BJ (cell line): ENCODE data around the gene ADRA2C. TPM values are rescaled to one million over a fixed set of nuclear protein-coding genes. Genes with fewer than 3 reads are reported as not detected.

Experiments
- CTCF ChIA-PET: fragments of 350-600 bp; formaldehyde crosslinking; extraction: SDS; loops from one replicate; lab custom pipeline; 2021; ENCODE audit warnings: antibody characterized with exemption, inconsistent platforms; lab: Yijun Ruan, JAX
- POLR2A ChIA-PET: fragments of 300-600 bp; sonication (Branson Sonifier 250); formaldehyde crosslinking; extraction: SDS; loops from one replicate; lab custom pipeline; 2021; ENCODE audit warnings: antibody characterized with exemption; lab: Charles Lee
- DNase-seq: peaks from one replicate; pipeline ENCODE4 v3.0.0-alpha.2; 2011; ENCODE audit warnings: low read depth
- H3K27me3 ChIP-seq: 2 replicates; pipeline ENCODE4 v1.6.0; 2011; ENCODE audit warnings: low read length; ENCODE audit not compliant: control insufficient read depth, insufficient read depth
- H3K36me3 ChIP-seq: 2 replicates; pipeline ENCODE4 v1.5.1; 2011; ENCODE audit warnings: low read length; ENCODE audit not compliant: control insufficient read depth, insufficient read depth
- H3K4me3 ChIP-seq: 2 replicates; pipeline ENCODE4 v1.5.1; 2011; ENCODE audit warnings: low read depth, mild to moderate bottlenecking, control low read depth, low read length
- polyA plus RNA-seq: library from polyadenylated mRNA; depleted of rRNA; stranded (reverse); fragments of >200 nt; gene quantifications from 2 replicates; pipeline ENCODE4 v1.2.3, GENCODE V29; 2011
- TF ChIP-seq, protein P1 (sequence below): IDR thresholded peaks from 2 replicates; pipeline ENCODE4 v1.5.1; 2011; ENCODE audit warnings: low read depth, mild to moderate bottlenecking, control low read depth, inconsistent platforms, low read length, moderate library complexity; ENCODE audit not compliant: insufficient read depth

Gene ADRA2C
- polyA plus RNA-seq, 1 experiment = 0.20 TPM

DNA sequence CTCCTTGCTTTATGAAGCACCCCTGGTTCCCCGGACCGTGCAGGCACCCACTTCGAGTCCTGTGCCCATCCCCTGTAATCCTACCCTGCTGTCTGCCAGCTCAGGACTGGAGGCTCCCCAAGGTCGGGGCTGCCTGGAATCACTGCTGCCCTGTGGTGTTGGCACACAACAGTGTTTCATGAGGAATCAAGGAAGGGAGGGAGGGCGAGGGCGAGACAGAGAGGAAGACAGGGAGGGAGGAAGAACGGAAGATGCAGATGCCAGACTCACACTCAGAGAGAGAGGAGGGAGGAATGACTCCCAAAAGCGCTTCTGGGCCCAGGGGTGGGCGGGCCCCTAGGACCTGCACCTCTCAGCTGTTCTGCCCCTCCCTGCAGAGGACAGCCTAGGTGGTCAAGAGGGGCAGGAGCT lies 42.9 kb upstream of the ADRA2C start:
- Histone ChIP-seq H3K27me3 (peaks cover 19% of the 10 kb centered on the region), H3K36me3 (no peaks in the 10 kb centered on the region), H3K4me3 (no peak overlapping the region)
- ChIA-PET CTCF (interaction anchor here (0.6 kb wide), 1 partner anchor 142 kb away, joined by 3 read pairs; no protein-coding TSS in a partner anchor), POLR2A (no interaction called here)
- DNase-seq = no peak
- TF ChIP-seq, protein P1, sequence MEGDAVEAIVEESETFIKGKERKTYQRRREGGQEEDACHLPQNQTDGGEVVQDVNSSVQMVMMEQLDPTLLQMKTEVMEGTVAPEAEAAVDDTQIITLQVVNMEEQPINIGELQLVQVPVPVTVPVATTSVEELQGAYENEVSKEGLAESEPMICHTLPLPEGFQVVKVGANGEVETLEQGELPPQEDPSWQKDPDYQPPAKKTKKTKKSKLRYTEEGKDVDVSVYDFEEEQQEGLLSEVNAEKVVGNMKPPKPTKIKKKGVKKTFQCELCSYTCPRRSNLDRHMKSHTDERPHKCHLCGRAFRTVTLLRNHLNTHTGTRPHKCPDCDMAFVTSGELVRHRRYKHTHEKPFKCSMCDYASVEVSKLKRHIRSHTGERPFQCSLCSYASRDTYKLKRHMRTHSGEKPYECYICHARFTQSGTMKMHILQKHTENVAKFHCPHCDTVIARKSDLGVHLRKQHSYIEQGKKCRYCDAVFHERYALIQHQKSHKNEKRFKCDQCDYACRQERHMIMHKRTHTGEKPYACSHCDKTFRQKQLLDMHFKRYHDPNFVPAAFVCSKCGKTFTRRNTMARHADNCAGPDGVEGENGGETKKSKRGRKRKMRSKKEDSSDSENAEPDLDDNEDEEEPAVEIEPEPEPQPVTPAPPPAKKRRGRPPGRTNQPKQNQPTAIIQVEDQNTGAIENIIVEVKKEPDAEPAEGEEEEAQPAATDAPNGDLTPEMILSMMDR = no peak

DNA sequence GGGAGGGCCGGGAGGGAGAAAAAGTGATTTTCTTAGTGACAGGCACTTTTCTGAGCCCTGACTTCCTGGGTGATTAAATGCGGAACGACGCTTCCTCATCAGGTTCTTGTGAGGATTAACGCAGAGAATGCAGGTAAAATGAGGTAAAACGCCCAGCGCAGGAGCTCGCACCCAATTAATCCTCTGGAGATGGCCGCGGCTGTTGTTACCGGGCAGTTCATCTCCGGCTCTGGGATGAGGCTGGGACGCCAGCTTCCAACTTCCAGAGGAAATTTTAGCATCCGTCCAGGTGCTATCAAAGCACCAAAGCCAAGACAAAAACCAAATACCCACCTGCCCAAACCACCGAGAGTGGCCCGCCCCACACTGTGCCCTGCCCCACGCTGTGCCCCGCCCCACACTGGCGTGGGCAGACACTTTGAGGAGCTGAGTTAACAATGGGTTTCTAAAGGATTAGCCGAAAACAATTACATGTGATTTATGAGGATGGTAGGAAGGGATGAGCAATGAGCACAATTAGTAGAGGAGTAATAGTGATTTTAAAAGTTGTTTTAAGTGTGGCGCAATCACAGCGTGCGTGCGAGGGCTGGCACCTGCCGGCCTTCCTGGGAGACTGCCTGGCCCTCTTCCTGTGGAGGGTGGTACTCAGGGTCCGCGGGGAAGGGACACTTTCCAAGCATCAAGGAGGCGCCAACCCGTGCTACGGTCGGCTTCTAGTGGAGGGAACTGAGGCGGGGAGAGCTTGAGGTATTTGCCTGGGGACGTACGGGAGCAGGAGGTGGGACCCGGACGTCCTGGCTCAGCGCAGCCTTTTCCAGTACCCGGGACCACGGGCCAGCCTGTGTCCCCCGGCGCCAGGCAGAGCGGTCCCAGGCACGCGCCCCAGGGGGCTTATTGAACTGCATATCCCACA lies 41.6 kb upstream of the ADRA2C start:
- no peak for DNase-seq
- no peak overlapping the region for H3K4me3 ChIP-seq
- H3K36me3 ChIP-seq = no peaks in the 10 kb centered on the region
- POLR2A ChIA-PET = no interaction called here
- CTCF ChIA-PET = interaction anchor here (0.8 kb wide), 1 partner anchor 18 kb away, joined by 3 read pairs; no protein-coding TSS in a partner anchor
- TF ChIP-seq, protein P1 = no peak
- peaks cover 19% of the 10 kb centered on the region for H3K27me3 ChIP-seq

DNA sequence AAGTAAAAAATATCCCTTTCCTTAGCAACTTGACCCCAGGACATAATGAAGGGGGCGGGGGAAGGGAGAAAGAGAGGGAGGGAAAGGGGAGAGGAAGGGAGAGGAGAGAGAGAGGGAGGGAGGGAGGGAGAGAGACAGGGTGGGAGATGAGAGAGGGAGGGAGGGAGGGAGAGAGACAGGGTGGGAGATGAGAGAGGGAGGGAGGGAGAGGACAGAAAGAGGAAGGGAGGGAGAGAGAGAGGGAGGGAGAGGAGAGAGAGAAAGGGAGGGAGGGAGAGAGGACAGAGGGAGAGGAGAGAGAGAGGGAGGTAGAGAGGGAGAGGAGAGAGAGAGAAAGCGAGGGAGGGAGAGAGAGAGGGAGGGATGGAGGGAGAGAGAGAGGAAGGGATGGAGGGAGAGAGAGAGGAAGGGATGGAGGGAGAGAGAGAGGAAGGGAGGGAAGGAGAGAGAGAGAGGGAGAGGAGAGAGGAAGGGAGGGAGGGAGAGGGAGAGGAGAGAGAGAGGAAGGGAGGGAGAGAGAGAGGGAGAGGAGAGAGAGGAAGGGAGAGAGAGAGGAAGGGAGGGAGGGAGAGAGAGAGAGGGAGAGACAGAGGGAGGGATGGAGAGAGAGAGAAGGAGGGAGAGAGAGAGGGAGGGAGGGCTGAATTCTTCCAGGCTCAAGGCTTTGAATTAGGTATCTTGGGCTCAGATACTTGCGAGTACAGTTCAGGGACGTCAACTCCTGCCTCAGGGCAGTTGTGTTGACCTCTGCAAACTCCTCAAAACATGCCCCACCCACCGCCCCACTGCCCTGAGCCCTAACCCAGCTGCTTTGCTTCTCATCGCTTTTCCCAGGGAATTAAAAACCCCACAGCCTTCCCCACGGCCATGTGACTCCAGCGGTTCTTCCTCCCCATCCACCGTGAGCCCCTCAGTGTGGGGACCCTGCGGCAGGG lies 40.0 kb upstream of the ADRA2C start:
- no peaks in the 10 kb centered on the region for H3K36me3 ChIP-seq
- no peak for DNase-seq
- CTCF ChIA-PET = no interaction called here
- peaks cover 19% of the 10 kb centered on the region for H3K27me3 ChIP-seq
- POLR2A ChIA-PET = no interaction called here
- H3K4me3 ChIP-seq = no peak overlapping the region
- TF ChIP-seq, protein P1 = no peak

DNA sequence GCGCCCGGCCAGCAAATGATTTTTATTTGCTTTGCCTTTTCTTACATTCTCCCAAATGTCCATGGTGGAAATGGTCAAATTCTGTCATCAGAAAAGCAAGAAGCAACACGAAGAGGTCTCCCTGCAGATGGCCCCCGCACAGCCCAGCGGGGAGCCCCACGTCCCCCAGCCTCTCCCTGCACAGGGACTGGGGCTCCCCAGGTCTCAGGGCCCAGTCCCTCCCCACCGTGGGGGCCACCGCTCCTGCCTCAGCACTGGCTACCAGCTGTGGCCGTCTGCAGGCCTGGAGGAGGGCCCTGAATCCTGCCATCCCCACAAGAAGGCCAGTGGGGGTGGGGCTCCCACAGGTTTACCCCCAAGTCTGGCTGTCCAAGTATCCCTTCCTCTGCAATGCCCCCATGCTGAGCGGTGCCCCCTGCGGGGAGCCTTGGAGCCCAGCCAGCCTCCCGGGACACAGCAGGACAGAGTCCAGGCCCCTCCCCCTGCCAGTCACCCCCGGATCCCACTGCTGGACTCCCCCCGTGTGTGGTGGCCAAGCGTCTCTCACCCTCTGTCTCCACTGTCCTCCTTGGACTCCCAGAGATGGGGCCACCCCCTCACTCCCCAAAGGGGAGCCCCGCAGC lies 38.2 kb upstream of the ADRA2C start:
- ChIA-PET POLR2A (no interaction called here), CTCF (no interaction called here)
- no peak overlapping the region for H3K4me3 ChIP-seq
- H3K36me3 ChIP-seq = no peaks in the 10 kb centered on the region
- no peak for DNase-seq
- TF ChIP-seq, protein P1 = no peak
- H3K27me3 ChIP-seq = peaks cover 18% of the 10 kb centered on the region
